HepG2 (cell line): ENCODE measurements around the gene C5. TPM values are rescaled to one million over a fixed set of nuclear protein-coding genes. Genes with fewer than 3 reads are reported as not detected.
A peak's percentile ranks its signal among the peaks of the same experiment; 100 is the strongest.

ENCODE experiments used
- EHMT2 ChIP-seq: fragments of 200-600 bp; sonication (generic); IDR thresholded peaks from 2 replicates; pipeline ENCODE4 v1.7.0; 2017; ENCODE audit warnings: antibody characterized with exemption, low read depth, low read length, borderline replicate concordance
- MIER2 ChIP-seq: IDR thresholded peaks from 2 replicates; pipeline ENCODE4 v1.6.1; 2016; ENCODE audit warnings: missing biosample characterization, missing genetic modification reagents
- REST ChIP-seq, 2 experiments: IDR thresholded peaks; 2 replicates each; pipeline ENCODE4 v1.6.1; 2011 to 2012; ENCODE audit warnings: low read length in 2 of 2, borderline replicate concordance in 1 of 2, low read depth in 1 of 2, mild to moderate bottlenecking in 1 of 2, moderate library complexity in 1 of 2
- XRCC5 ChIP-seq: fragments of 200-400 bp; formaldehyde crosslinking; optimal IDR thresholded peaks from 2 replicates; pipeline ENCODE3; 2017; ENCODE audit warnings: mild to moderate bottlenecking, low read length
- ZBTB20 ChIP-seq: sonication (generic); formaldehyde crosslinking; IDR thresholded peaks from 2 replicates; pipeline ENCODE4 v1.8.1; 2023; ENCODE audit warnings: missing genetic modification reagents, low read depth, mild to moderate bottlenecking, borderline replicate concordance
- ZNF30 ChIP-seq: sonication (generic); formaldehyde crosslinking; IDR thresholded peaks from 2 replicates; pipeline ENCODE4 v1.5.0; 2020; ENCODE audit warnings: mild to moderate bottlenecking, missing genetic modification reagents
- ZNF589 ChIP-seq: sonication (generic); formaldehyde crosslinking; conservative IDR thresholded peaks from 2 replicates; pipeline ENCODE4 v1.8.0; 2022; ENCODE audit warnings: mild to moderate bottlenecking, moderate library complexity, missing genetic modification reagents
- ZNF740 ChIP-seq: sonication (generic); formaldehyde crosslinking; IDR thresholded peaks from 2 replicates; pipeline ENCODE4 v1.4.0; 2020; ENCODE audit warnings: missing genetic modification reagents
- ZNF792 ChIP-seq: IDR thresholded peaks from 2 replicates; pipeline ENCODE4 v1.6.1; 2016
- polyA plus RNA-seq, 8 experiments: library from polyadenylated mRNA; depleted of rRNA in 3 of 8; stranded (reverse) in 7 of 8; unstranded in 1 of 8; fragments of >200 nt; fragmentation: Illumina TruSeq in 4 of 8; extraction: Trizol in 4 of 8; gene quantifications; 2 replicates each; pipeline versions ENCODE4 v1.2.1 to v1.2.3, GENCODE V29; 2011 to 2016; ENCODE audit warnings: low read depth in 4 of 8, missing spikeins in 1 of 8, mixed read lengths in 1 of 8; ENCODE audit not compliant: insufficient read depth in 1 of 8
- total RNA-seq, 5 experiments: library from RNA; depleted of rRNA; stranded (reverse); fragments of >200 nt; fragmentation: Illumina TruSeq; extraction: Trizol; gene quantifications; 2 replicates each; pipeline ENCODE4 v1.2.3, GENCODE V29; 2016; ENCODE audit warnings: low read depth in 1 of 5

Gene C5
- total and polyA plus RNA-seq, 2 of the 13 experiments (the other 11 are each of a cell fraction or from before 2014, with no cell fraction given) = 57.6 to 192 TPM

GRCh38 chr9:120913647-120914264, 136.3 kb downstream of the C5 start (continued):
- TF ChIP-seq REST (IDR thresholded peaks at IDR 0.05; ENCODE audit: borderline replicate concordance in 1 of 2, low read depth in 1 of 2, low read length in 2 of 2) (peak; percentile 77 to 96), EHMT2 (peak; percentile 97), XRCC5 (no peak), ZNF740 (CRISPR knock-in tag) (peak; percentile 96), ZBTB20 (CRISPR knock-in tag) (peak; percentile 44; the same call in 1 of the 2 replicates), ZNF30 (CRISPR knock-in tag) (no peak), MIER2 (peak; percentile 97), ZNF589 (CRISPR knock-in tag) (0 out of 2 replicates have a peak, but pooled peaks have one; percentile 36), ZNF792 (CRISPR knock-in tag) (0 out of 2 replicates have a peak, but pooled peaks have one; percentile 21)
